C4-2B (cell line): ENCODE data around the gene ELP5.

Experiments
- H3K27ac ChIP-seq: fragments of 450-650 bp; 2 replicates; pipeline ENCODE4 v1.5.1; 2017
- CTCF ChIP-seq: fragments of 450-650 bp; conservative IDR thresholded peaks from 2 replicates; pipeline ENCODE4 v1.5.1; 2017; ENCODE audit warnings: mild to moderate bottlenecking
- ZFX ChIP-seq: fragments of 450-650 bp; IDR thresholded peaks from 2 replicates; pipeline ENCODE4 v1.6.1; 2017

Gene ELP5

GRCh38 chr17:7216242-7217112 lies 35.5 kb upstream of the ELP5 start:
- no peak overlapping the region for H3K27ac ChIP-seq
- no peak for TF ChIP-seq ZFX
- TF ChIP-seq CTCF = no peak

GRCh38 chr17:7217113-7217987 lies 34.7 kb upstream of the ELP5 start:
- TF ChIP-seq ZFX = no peak
- no peak for TF ChIP-seq CTCF
- no peak overlapping the region for H3K27ac ChIP-seq

- TF ChIP-seq CTCF = no peak
- no peak for TF ChIP-seq ZFX
- no peak overlapping the region for H3K27ac ChIP-seq
Observed at GRCh38 chr17:7218166-7218565, 33.8 kb upstream of the ELP5 start.

GRCh38 chr17:7218758-7219157 lies 33.3 kb upstream of the ELP5 start:
- no peak for TF ChIP-seq ZFX
- no peak for TF ChIP-seq CTCF
- peak overlapping the region; percentile 100 for H3K27ac ChIP-seq

GRCh38 chr17:7219229-7219811 lies 32.7 kb upstream of the ELP5 start:
- TF ChIP-seq ZFX (no peak), CTCF (no peak)
- H3K27ac ChIP-seq = peak overlapping the region; percentile 100

- peak within 1 kb of the TSS; percentile 100 for H3K27ac ChIP-seq
- TF ChIP-seq ZFX = peak; percentile 57; the same call in 1 of the 2 replicates
- no peak for TF ChIP-seq CTCF
Observed at GRCh38 chr17:7219812-7220592, 32.0 kb upstream of the ELP5 start, which contains the start of the genes ACADVL and DLG4. Gene ACADVL, plus strand, starts transcription at chr17:7219938. Its CDS starts 47 bp downstream, at chr17:7219985. Gene DLG4, minus strand, starts transcription at chr17:7219836.
